ENCODE measurements around the gene PDCD2.
A peak's percentile ranks its signal among the peaks of the same experiment; 100 is the strongest.

The PDCD2 gene

DNA sequence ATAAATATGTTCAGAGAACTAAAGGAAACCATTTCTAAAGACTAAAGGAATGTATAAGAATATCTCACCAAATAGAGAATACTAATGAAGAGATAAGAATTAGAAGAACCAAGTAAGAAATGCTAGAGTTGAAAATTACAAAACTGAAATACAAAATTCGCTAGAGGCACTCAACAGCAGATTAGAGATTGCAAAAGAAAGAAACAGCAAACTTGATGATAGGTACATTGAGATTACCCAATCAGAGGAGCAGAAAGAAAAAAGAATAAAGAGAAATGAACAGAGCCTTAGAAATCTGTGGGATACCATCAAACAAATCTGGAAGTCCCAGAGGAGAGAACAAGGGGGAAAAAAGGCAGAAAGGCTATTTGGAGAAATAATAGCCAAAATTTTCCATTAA is 6.3 kb upstream of the PDCD2 start:
- peaks cover 46% of the 10 kb centered on the region for H3K9me3 Mint-ChIP-seq
- H3K4me3 Mint-ChIP-seq = no peak overlapping the region
- no peaks in the 10 kb centered on the region for H3K36me3 Mint-ChIP-seq (ENCODE audit: low read depth)
- no peaks in the 10 kb centered on the region for H3K27me3 Mint-ChIP-seq (ENCODE audit: low read depth)
- TF ChIP-seq, protein P1, sequence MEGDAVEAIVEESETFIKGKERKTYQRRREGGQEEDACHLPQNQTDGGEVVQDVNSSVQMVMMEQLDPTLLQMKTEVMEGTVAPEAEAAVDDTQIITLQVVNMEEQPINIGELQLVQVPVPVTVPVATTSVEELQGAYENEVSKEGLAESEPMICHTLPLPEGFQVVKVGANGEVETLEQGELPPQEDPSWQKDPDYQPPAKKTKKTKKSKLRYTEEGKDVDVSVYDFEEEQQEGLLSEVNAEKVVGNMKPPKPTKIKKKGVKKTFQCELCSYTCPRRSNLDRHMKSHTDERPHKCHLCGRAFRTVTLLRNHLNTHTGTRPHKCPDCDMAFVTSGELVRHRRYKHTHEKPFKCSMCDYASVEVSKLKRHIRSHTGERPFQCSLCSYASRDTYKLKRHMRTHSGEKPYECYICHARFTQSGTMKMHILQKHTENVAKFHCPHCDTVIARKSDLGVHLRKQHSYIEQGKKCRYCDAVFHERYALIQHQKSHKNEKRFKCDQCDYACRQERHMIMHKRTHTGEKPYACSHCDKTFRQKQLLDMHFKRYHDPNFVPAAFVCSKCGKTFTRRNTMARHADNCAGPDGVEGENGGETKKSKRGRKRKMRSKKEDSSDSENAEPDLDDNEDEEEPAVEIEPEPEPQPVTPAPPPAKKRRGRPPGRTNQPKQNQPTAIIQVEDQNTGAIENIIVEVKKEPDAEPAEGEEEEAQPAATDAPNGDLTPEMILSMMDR (IDR thresholded peaks at IDR 0.05; ENCODE audit: unreplicated experiment in 3 of 3) = no peak
- no peaks in the 10 kb centered on the region for H3K4me1 Mint-ChIP-seq
- H3K27ac Mint-ChIP-seq = no peak overlapping the region

DNA sequence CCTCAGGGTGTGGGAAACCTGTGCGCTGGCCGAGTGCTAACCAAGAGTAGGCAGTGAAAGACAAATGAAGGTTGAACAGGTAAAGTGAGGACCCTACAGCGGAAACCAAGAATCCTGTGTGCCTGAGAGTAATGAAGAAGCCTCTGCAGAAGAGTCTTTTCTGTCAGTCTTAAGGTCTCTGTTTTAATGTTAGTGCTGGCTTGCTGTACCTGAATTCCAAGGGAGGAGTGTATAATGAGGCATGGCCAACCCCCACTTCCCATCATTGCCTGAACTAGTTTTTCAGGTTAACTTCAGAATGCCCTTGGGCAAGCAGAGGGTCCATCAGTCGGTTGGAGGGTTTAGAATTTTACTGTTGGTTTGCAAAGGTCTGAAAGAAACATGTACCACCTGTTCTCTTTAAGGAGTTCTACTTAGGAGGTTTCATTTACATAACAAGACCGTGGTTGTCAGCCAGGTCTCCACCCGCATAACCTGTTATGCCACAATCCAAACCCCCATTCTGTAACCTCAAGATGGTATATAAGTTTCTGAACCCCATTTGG is 589 bp upstream of the PDCD2 start:
- Mint-ChIP-seq H3K36me3 (ENCODE audit: low read depth) (peaks cover 28% of the 10 kb centered on the region), H3K27ac (peak overlapping the region; percentile 90 to 98 (median 98)), H3K4me3 (peak overlapping the region; percentile 99 to 100 (median 99)), H3K27me3 (ENCODE audit: low read depth) (no peaks in the 10 kb centered on the region), H3K4me1 (peaks cover 18% of the 10 kb centered on the region), H3K9me3 (peaks cover 6% of the 10 kb centered on the region)
- TF ChIP-seq, protein P1 (IDR thresholded peaks at IDR 0.05; ENCODE audit: unreplicated experiment in 3 of 3) = no peak

DNA sequence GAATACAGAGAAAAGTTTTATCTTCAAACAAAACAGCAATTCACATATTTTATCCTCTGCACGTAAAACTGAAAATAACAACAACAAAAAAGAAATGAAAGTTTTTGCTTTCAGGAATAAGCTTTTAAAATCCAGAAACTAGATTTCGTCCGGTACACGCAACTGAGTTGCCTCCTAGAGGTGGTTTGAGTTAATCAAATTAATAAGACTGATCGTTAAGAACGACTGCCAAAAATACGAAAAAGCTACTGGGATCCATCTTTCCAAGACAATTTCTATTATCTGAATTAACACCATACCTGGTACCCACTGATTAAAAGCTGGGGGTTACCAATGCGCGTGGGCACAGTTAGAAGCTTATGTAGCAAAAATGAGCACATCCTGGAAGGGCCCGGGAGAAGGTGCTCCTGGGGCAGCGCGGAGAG is 669 bp downstream of the PDCD2 start:
- H3K36me3 Mint-ChIP-seq (ENCODE audit: low read depth) = peaks cover 36% of the 10 kb centered on the region
- TF ChIP-seq, protein P1 (IDR thresholded peaks at IDR 0.05; ENCODE audit: unreplicated experiment in 3 of 3) = peak in 1 of 3 experiments; percentile 8

DNA sequence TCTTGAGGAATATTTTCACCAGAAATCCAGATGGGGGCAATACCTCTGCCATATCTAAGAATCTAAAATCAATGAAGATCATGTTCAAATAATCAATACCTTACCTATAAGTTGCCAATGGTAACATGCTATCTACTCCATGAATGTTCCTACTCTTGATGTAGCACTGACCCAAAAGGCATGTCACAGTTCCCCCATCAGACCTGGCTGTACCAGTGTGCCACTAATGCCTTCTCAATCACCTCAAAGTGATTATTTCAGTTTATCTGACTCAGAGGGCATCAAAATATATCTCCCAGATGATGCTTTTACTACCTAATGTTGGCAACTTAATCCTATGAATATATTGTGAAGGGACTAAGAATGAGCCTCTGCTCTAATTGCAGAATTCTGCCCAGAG is 5.5 kb downstream of the PDCD2 start:
- H3K36me3 Mint-ChIP-seq (ENCODE audit: low read depth) = peaks cover 42% of the 10 kb centered on the region
- TF ChIP-seq, protein P1 (IDR thresholded peaks at IDR 0.05; ENCODE audit: unreplicated experiment in 3 of 3) = no peak
- H3K27ac Mint-ChIP-seq = no peak overlapping the region
- H3K4me1 Mint-ChIP-seq = peaks cover 6% of the 10 kb centered on the region
- no peak overlapping the region for H3K4me3 Mint-ChIP-seq
- H3K27me3 Mint-ChIP-seq (ENCODE audit: low read depth) = no peaks in the 10 kb centered on the region
- H3K9me3 Mint-ChIP-seq = no peaks in the 10 kb centered on the region

More for the DNA sequence above, 669 bp downstream of the PDCD2 start:
- no peaks in the 10 kb centered on the region for H3K27me3 Mint-ChIP-seq (ENCODE audit: low read depth)
- H3K4me1 Mint-ChIP-seq = peaks cover 18% of the 10 kb centered on the region
- peak overlapping the region; percentile 93 to 99 (median 97) for H3K4me3 Mint-ChIP-seq
- no peaks in the 10 kb centered on the region for H3K9me3 Mint-ChIP-seq
- peak overlapping the region; percentile 87 to 98 (median 92) for H3K27ac Mint-ChIP-seq

DNA sequence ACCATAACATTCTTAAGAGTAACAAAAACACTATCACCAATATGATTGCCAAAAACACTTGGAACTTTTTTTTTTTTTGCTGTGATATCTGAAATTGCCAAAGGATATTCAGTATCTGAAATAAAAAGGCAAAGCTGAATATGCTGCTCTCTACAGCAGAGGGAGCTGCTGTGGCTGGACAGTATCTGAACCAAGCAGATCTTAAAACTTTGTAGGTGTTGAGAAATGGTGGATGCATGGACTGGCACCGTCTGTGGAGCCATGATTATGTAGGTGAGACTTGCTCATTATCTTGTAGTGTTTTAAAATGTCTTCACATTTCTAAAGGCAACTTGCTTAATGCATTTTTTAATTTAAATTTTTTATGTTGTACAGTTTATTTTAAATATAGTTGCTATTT is 9.2 kb downstream of the PDCD2 start:
- H3K4me3 Mint-ChIP-seq = no peak overlapping the region
- no peaks in the 10 kb centered on the region for H3K27me3 Mint-ChIP-seq (ENCODE audit: low read depth)
- peaks cover 36% of the 10 kb centered on the region for H3K36me3 Mint-ChIP-seq (ENCODE audit: low read depth)
- TF ChIP-seq, protein P1 (IDR thresholded peaks at IDR 0.05; ENCODE audit: unreplicated experiment in 3 of 3) = peak in 2 of 3 experiments; percentile 37 to 45
- H3K9me3 Mint-ChIP-seq = no peaks in the 10 kb centered on the region
- H3K27ac Mint-ChIP-seq = no peak overlapping the region
- no peaks in the 10 kb centered on the region for H3K4me1 Mint-ChIP-seq
